Kidney capillary endothelial cell (primary cell): Measurements from ENCODE around the gene CHADL.
"Not testable (repeated sequence)": the region's sequence is repeated elsewhere in the genome, so short reads cannot be mapped to it uniquely, and the experiment has no call there.

Experiments used
- DNase-seq: peaks from one replicate; pipeline ENCODE4 v3.0.0-alpha.2; 2018; ENCODE audit warnings: low spot score

Gene CHADL

GRCh38 chr22:41181349-41182241 lies 59.1 kb downstream of the CHADL start:
- peak; percentile 82 for DNase-seq

DNA sequence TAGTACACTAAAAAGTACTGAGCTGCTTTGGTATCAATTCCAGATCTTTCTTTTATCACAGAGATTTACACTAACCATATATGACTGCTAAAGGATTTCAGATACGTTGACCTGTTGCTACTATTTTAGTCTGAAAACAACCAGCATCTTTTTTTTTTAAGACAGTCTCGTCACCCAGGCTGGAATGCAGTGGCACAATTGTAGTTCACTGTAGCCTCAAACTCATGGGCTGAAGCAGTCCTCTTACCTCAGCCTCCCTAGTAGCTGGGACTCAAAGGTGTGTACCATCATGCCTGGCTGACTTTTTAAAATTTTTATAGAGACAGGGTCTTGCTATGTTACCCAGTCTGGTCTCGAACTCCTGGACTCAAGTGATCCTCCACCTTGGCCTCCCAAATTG lies 59.8 kb downstream of the CHADL start:
- DNase-seq = no peak

DNA sequence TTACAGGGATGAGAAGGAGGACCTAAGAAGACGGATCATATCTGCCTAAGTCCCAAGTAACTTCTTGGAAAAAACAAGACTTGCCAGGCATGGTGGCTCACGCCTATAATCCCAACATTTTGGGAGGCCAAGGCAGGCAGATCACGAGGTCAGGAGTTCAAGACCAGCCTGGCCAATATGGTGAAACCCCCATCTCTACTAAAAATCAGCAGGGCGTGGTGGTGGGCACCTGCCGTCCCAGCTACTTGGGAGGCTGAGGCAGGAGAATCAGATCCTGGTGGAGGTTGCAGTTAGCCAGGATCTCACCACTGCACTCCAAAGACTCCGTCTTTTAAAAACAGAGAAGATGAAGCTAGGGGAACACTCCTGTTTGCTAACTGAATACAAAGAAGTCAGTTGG lies 60.4 kb downstream of the CHADL start:
- not testable (repeated sequence) for DNase-seq
